ENCODE results near the gene PRPF6. TPM values are rescaled to one million over a fixed set of nuclear protein-coding genes. Genes with fewer than 3 reads are reported as not detected.
A peak's percentile ranks its signal among the peaks of the same experiment; 100 is the strongest.

PRPF6 gene
- polyA plus RNA-seq, 1 experiment: 38.5 TPM

DNA sequence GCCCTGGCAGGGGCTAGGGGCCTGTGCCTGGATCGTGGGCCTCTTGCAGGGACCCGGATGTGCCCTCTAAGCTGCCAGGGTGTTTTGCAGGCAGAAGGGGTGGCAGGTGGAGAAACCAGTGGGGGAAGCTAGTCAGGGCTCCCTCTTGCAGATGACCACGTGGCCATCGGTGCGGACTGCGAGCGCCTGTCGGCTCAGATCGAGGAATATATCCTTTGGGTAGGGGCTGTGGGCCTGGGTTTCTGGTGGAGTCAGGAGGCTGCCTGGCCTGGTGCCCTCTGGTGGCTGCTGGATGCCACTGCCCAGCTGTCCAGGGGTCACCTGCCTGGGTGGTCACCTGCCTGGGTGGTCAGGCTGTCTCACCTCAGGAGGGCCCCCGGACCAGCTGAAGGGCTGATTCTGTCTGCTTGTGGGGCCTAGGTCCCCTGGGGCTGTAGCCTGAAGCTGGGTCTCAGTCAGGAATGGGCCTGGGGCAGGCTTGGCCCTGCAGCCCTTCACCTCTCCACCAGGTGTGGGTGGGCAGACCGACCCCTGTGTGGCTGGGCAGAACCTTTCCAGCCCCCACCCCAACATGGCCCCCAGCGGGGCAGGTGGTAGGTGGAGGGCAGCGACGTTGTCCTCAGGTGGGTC lies 88.8 kb downstream of the PRPF6 start:
- POLR2A ChIA-PET: no interaction called here

DNA sequence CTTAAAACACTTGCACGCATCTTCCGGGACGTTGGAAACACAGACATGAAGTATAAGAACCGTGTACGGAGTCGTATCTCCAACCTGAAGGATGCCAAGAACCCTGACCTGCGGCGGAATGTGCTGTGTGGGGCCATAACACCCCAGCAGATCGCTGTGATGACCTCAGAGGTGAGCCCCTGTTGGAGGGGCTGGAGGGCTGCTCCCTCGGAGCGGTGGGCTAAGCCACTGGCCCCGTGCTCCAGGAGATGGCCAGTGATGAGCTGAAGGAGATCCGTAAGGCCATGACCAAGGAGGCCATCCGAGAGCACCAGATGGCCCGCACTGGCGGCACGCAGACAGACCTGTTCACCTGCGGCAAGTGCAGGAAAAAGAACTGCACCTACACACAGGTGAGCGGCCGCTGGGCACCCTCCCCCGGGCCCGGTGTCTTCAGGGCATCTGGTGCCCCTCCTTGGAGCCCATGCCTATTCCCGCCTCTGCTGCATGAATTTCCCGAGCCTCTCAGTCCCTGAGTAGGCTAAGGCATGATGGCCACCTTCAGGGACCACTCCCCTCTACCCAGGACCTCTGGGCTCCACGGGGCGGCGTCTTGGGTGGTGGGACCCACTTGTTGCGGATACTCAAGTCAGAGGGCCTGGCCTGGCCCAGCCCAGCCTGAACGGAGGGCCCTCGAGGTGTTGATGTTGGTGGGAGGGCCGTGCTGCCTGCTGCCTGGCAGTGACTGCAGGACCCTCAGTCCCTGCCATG lies 89.5 kb downstream of the PRPF6 start:
- Histone ChIP-seq H3K9me3 (ENCODE audit: control insufficient read depth, insufficient read depth, low read length) (no peaks in the 10 kb centered on the region; the same call in 1 of the 2 replicates), H3K27ac (ENCODE audit: low read depth, low read length) (no peak overlapping the region), H3K4me3 (ENCODE audit: low read depth, low read length) (no peak overlapping the region), H3K27me3 (ENCODE audit: control insufficient read depth, insufficient read depth, low read length) (no peaks in the 10 kb centered on the region)
- TF ChIP-seq, protein P1, sequence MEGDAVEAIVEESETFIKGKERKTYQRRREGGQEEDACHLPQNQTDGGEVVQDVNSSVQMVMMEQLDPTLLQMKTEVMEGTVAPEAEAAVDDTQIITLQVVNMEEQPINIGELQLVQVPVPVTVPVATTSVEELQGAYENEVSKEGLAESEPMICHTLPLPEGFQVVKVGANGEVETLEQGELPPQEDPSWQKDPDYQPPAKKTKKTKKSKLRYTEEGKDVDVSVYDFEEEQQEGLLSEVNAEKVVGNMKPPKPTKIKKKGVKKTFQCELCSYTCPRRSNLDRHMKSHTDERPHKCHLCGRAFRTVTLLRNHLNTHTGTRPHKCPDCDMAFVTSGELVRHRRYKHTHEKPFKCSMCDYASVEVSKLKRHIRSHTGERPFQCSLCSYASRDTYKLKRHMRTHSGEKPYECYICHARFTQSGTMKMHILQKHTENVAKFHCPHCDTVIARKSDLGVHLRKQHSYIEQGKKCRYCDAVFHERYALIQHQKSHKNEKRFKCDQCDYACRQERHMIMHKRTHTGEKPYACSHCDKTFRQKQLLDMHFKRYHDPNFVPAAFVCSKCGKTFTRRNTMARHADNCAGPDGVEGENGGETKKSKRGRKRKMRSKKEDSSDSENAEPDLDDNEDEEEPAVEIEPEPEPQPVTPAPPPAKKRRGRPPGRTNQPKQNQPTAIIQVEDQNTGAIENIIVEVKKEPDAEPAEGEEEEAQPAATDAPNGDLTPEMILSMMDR (IDR thresholded peaks at IDR 0.05; ENCODE audit: low read depth, low read length): no peak
- CTCF ChIA-PET: interaction anchor here (0.7 kb wide), 1 partner anchor 8 kb away, joined by 4 read pairs; no protein-coding TSS in a partner anchor
- DNase-seq (ENCODE audit: low read depth, low spot score): no peak
- POLR2A ChIA-PET: no interaction called here

More for the DNA sequence above, 88.8 kb downstream of the PRPF6 start:
- H3K27ac ChIP-seq (ENCODE audit: low read depth, low read length): no peak overlapping the region
- no peak overlapping the region for H3K4me3 ChIP-seq (ENCODE audit: low read depth, low read length)
- H3K27me3 ChIP-seq (ENCODE audit: control insufficient read depth, insufficient read depth, low read length): no peaks in the 10 kb centered on the region
- no peaks in the 10 kb centered on the region; the same call in 1 of the 2 replicates for H3K9me3 ChIP-seq (ENCODE audit: control insufficient read depth, insufficient read depth, low read length)
- CTCF ChIA-PET: interaction anchor here (0.7 kb wide), 1 partner anchor 9 kb away, joined by 4 read pairs; no protein-coding TSS in a partner anchor
- TF ChIP-seq, protein P1 (IDR thresholded peaks at IDR 0.05; ENCODE audit: low read depth, low read length): peak; percentile 72
- DNase-seq (ENCODE audit: low read depth, low spot score): no peak

DNA sequence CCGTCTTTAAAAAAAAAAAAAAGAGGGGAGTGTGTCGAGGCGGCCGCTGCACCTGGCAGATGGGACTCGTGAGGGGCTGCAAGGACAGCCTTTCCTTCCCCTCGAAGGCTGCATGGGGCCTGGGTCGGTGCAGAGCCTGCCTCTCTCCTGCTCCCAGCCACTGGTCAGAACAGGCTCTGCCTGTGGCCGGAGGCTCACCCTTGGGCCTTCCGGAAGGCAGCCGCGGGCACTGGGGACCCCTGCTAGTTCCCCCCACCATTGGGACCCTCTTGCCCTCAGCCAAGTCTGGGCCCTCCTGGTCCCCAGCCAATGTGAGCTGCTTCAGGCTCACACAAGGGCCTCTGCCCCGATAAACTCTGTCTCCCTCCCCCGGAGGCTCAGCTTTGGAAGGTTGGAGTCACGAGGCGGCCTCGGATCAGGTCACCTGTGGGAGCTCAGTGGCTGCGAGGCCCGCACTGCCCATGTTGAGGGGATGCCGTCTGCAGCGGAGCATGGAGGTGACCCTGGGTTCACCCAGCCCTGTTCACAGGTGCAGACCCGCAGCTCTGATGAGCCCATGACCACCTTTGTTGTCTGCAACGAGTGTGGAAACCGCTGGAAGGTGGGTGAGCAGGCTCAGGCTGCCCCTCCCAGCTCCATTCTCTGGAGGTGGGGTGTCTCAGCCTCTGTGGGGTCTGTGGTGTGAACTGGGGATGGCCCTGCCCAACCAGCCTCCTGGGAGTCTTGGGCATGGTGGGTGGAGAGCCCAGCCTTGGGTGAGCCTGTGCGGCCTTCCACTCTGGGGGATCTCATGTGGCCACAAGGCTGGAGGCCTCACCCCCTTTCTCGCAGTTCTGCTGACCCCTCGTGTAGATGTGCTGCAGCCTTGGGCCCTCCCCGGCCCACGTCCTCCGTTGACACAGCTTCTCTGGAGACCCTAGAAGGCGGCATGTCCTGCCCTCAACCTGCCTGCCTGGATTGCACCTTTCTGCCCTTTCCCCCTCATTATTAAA lies 90.7 kb downstream of the PRPF6 start:
- no peak overlapping the region for H3K4me3 ChIP-seq (ENCODE audit: low read depth, low read length)
- H3K27me3 ChIP-seq (ENCODE audit: control insufficient read depth, insufficient read depth, low read length): no peaks in the 10 kb centered on the region
- no peak overlapping the region for H3K27ac ChIP-seq (ENCODE audit: low read depth, low read length)
- H3K9me3 ChIP-seq (ENCODE audit: control insufficient read depth, insufficient read depth, low read length): no peaks in the 10 kb centered on the region; the same call in 1 of the 2 replicates
- POLR2A ChIA-PET: no interaction called here
- CTCF ChIA-PET: interaction anchor here (0.9 to 1.0 kb wide), 2 partner anchors 12 to 33 kb away, joined by 3 to 4 read pairs; no protein-coding TSS in a partner anchor
- TF ChIP-seq, protein P1 (IDR thresholded peaks at IDR 0.05; ENCODE audit: low read depth, low read length): no peak
- no peak for DNase-seq (ENCODE audit: low read depth, low spot score)

DNA sequence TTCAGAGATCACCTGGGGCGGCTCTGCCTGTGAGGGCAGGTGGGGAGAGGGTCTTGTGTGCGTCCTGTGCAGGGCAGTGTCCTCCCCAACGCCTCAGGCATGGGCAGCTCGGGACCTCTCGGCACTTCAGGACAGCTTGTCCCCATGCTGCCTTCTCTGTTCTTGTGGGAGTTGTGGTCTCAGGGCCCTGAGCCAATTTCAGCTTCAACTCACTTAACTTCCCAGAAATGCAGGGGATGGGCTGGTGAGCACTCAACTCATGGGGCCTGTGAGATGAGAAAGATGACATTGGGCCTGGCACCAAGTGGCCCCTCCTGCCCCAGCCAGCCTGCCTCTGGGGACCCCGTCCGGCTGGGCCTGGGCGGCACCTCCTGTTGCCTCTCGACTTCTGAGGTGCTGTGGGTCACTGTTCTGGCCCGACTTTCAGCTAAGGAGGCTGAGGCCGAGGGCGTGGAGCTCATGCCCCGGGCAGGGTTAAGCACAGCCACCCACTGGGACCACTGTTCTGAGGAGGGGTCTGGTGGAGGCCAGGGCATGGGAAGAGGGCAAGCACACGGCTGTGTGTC lies 91.6 kb downstream of the PRPF6 start:
- Histone ChIP-seq H3K27me3 (ENCODE audit: control insufficient read depth, insufficient read depth, low read length) (no peaks in the 10 kb centered on the region), H3K27ac (ENCODE audit: low read depth, low read length) (no peak overlapping the region), H3K4me3 (ENCODE audit: low read depth, low read length) (no peak overlapping the region), H3K9me3 (ENCODE audit: control insufficient read depth, insufficient read depth, low read length) (no peaks in the 10 kb centered on the region; the same call in 1 of the 2 replicates)
- TF ChIP-seq, protein P1 (IDR thresholded peaks at IDR 0.05; ENCODE audit: low read depth, low read length): no peak
- POLR2A ChIA-PET: no interaction called here
- DNase-seq (ENCODE audit: low read depth, low spot score): no peak
- CTCF ChIA-PET: no interaction called here
